HG02759 (cell line): ENCODE data around the gene AP2M1.
"Not testable (repeated sequence)": the region's sequence is repeated elsewhere in the genome, so short reads cannot be mapped to it uniquely, and the experiment has no call there.

Experiments
- ATAC-seq: cut with Tn5 transposase; IDR thresholded peaks from one replicate; pipeline ENCODE4 v1.9.1; 2021; ENCODE audit warnings: mild to moderate bottlenecking, moderate library complexity; ENCODE audit not compliant: unreplicated experiment

Gene AP2M1

DNA sequence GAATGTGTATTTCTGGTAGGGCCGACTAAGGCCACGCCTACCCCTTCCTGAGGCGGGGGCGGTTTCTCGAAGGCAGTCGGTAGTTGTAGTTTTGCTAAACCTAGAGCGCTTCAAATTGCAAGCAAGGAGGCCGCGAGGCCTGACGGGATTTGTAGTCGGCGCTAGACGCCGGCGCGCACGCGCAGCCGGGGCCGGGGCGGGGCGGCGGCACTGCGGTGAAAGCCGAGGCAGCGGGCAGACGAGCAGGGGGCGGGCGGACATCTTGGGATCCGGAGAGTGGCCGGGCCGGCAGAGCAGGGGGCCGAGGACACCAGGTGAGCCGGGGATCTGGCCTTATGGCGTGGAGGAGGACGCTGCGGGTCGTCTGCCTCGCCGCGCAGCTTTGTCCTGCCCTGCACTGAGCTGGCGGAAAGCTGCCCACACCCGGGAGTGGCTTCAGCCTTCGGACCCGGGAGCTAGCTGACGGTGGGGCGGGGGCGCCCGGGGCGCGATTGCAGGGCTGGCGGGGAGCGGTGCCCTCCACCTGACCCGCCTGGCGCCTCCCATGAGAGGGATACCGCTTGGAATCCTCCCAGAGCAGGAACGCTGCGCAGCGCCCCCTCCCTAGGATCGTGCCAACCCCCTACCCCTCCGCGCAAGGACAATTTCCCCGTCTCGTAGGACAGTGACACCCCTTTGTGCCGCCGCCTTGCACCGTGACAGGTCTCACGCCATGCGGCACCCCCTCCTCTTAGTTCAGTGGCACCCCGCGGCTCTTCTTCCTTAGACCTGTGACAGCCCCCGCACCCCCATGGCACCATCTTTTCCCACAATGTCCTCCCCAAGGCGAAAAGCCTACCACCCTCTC, at the start of gene AP2M1:
Gene AP2M1 (plus strand): TSS at position 210 of the 847 bp plus-strand sequence. CDS start 2,139 bp downstream, outside the sequence.
- peak; percentile 95 for ATAC-seq

DNA sequence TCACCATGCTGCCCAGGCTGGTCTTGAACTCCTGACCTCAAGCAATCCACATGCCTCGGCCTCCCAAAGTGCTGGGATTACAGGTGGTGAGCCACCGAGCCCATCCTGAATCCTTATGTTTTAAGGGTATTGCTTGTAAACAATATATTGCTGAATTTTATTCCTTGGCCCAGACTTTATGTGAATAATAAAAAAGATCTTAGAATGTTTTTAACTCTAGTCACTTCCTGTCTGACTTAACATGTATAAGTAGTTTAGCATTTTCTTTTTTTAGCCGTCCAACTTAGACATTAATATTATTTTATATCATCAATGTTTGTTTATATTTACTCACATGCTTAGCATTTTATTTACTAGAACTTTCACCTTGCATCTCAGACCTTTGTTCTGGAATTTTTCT, 48.6 kb upstream of the AP2M1 start:
- no peak for ATAC-seq

DNA sequence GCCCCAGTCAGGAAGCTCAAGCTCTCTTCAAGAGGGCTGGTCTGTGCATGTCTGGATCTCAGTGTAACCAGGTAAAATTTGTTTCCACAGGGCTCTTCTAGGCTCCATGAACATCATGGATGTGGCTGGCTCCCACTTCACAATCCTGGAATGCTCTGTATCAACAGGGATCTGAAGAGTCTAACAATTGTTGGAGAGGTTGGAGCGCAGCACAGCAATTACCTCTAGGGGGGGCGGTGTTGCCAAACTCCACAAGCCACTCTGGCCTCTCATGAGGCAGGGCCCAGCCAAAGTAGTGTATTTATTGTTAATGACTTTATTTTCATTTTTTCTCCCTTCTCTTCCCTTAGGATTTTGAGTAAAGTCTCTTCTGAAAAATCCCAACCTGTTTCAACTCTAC, 45.6 kb upstream of the AP2M1 start:
- ATAC-seq, result no peak

DNA sequence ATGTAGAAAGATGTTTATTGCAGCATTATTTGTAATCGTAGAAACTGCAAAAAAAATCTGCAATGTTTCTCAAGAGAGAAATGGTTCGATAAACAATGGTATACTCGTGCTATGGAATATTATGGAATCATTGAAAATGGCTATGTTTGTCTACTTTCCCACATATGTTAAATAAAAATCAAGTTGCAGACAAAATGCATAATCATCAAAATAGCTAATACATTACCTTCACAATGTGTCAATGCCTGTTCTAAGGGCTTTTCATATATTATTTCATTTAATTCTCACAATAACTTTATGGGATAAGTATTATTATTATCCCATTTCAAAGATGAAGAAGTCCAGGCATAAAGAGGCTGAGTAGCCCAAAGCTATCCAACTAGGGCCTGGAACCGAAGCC, 41.7 kb upstream of the AP2M1 start:
- no peak for ATAC-seq

DNA sequence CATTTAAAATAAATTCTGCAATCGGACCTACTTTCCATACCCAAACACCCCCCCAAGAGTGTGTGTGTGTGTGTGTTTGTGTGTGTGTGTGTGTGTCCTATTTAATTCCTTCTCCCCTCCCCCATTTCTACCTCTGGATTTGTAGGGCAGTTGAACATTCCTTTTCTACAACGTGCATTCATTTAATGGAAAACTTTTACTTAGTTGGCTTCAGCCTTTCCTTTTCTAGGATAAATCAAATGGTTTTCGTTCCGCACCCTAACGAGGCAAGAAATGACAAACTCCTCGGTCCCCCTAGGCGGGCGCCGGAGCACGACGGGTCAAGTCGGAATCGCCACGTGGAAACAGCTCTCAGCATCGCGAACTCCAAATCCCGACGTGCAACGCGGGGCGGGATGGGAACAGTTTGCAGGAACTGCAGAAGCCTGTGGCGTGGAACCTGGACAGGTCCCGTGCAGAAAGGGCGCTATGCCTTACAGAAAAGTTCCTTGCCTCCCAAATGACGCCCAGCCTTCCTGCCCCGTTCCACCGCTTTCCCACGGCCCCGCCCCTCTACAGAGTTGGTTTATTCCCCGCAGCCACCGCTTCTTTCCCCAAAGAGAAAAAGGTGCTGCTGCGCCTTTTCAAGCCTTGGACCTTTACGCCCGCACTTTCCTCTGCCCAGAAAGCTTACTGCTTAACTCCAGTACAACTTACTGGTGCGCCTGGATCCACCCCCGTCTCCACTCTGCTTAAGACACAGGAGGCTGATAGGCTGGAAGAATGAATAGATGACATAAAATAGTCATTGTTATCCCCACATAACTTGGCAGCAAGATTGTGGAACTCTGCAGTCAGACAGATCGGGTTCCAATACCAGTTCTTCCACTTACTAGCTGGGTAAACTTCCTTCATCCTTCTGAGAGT, 40.6 kb upstream of the AP2M1 start:
- ATAC-seq, result no peak

GRCh38 chr3:184134746-184135148, 39.9 kb upstream of the AP2M1 start:
- ATAC-seq, result peak; percentile 13

DNA sequence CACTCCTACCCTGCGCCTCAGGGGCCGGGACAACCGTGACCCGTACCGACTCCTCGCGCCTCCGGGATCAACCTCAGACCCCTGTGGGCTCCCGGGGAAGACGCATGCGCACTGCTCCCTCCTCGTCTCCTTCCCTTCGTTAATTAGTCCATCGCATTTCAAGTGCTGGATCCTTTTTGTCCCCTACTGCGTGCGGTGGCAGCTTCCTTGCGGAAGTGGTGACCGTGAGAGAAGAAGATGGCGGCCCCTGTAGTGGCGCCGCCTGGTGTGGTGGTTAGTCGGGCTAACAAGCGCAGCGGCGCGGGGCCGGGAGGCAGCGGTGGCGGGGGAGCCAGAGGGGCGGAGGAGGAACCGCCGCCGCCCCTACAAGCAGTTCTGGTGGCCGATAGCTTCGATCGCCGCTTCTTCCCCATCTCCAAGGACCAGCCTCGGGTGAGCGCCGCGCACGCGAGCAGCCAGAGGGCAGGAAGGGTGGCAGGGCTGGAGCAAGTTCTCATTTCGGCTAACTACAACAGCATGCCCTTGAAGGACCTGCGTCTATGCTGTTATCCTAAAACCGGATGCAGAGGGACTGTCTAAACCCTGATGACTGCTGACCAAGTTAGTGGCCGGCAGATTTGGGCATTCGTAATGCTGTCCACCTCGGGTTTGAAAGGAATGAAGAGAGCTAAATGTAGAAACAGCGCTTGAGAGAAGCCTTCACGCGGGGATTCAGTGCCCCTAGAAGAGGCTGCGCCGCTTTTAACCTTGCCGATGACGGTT, 39.3 kb upstream of the AP2M1 start, which contains the start of gene EIF2B5:
Gene EIF2B5 (plus strand): TSS at position 210 of the 762 bp plus-strand sequence. CDS start 28 bp downstream, at position 238.
- ATAC-seq, result peak; percentile 93

GRCh38 chr3:184135911-184136260, 38.8 kb upstream of the AP2M1 start:
- no peak for ATAC-seq

GRCh38 chr3:184140436-184140835, 34.2 kb upstream of the AP2M1 start:
- ATAC-seq, result no peak

- ATAC-seq, result no peak
Observed at GRCh38 chr3:184142199-184142598, 32.5 kb upstream of the AP2M1 start.

- no peak for ATAC-seq
Observed at GRCh38 chr3:184143327-184143726, 31.3 kb upstream of the AP2M1 start.

DNA sequence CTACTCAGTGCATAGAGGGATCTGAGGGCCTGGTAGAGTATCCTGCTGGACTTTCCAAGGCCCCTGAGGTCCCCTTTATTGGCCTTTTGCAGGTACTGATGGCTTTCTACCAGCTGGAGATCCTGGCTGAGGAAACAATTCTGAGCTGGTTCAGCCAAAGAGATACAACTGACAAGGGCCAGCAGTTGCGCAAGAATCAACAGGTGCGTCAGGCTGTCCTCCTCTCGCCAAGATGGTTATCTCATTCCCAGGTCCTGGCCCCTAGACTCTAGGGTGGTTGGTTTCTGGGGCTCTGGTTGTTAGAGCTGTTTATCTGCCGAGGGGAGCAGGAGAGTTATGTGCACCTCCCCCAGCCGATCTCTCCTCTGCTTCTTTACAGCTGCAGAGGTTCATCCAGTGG, 30.1 kb upstream of the AP2M1 start:
- ATAC-seq, result no peak

DNA sequence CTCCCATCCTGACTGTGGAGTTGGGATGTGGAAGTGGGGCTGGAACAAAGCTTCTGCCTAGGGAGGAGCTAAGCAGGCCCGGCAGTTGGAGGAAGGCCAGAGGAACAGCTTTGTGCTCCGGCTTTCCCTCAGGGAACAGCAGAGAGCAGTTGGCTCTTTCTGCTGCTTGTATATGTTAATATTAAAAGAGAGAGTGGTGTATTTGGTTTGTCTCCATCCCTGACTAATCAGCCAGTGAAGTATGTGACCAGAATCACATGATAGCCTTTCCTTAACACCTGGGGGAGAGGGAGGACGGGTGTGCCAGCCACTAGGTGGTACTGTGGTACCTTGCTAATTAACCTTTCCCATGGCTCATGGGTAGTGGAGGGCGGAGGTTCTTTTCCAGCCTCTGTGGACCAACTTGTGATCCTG, 29.5 kb upstream of the AP2M1 start:
- no peak for ATAC-seq

- no peak for ATAC-seq
Observed at GRCh38 chr3:184145751-184146270, 28.8 kb upstream of the AP2M1 start.

GRCh38 chr3:184148076-184148475, 26.6 kb upstream of the AP2M1 start:
- no peak for ATAC-seq

DNA sequence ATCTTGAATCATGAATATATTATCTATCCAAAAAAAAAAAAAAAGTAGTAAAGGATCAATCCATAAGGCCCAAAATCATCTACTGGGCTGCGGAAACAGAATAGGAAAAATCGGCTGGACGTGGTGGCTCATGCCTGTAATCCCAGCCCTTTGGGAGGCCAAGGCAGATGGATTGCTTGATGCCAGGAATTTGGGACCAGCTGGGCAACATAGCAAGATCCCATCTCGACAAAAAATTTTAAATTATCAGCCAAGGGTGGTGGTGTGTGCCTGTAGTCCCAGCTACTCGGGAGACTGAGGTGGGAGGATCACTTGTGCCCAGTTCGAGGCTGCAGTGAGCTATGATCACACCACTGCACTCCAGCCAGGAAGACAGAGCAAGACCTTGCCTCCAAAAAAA, 25.5 kb upstream of the AP2M1 start:
- ATAC-seq, result no peak

DNA sequence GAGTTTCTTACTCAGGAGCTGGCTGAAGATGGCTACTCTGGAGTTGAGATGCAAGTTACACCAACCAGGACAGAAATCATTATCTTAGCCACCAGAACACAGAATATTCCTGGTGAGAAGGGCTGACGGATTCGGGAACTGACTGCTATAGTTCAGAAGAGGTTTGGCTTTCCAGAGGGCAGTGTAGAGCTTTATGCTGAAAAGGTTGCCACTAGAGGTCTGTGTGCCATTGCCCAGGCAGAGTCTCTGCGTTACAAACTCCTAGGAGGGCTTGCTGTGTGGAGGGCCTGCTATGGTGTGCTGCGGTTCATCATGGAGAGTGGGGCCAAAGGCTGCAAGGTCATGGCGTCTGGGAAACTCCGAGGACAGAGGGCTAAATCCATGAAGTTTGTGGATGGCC, 24.9 kb upstream of the AP2M1 start:
- ATAC-seq, result not testable (repeated sequence)

GRCh38 chr3:184154885-184155643, 19.6 kb upstream of the AP2M1 start, which contains the start of gene DVL3:
TSS of gene DVL3 (plus strand) at chr3:184155377. CDS start at chr3:184155636, 259 bp downstream.
- ATAC-seq, result peak; percentile 87

DNA sequence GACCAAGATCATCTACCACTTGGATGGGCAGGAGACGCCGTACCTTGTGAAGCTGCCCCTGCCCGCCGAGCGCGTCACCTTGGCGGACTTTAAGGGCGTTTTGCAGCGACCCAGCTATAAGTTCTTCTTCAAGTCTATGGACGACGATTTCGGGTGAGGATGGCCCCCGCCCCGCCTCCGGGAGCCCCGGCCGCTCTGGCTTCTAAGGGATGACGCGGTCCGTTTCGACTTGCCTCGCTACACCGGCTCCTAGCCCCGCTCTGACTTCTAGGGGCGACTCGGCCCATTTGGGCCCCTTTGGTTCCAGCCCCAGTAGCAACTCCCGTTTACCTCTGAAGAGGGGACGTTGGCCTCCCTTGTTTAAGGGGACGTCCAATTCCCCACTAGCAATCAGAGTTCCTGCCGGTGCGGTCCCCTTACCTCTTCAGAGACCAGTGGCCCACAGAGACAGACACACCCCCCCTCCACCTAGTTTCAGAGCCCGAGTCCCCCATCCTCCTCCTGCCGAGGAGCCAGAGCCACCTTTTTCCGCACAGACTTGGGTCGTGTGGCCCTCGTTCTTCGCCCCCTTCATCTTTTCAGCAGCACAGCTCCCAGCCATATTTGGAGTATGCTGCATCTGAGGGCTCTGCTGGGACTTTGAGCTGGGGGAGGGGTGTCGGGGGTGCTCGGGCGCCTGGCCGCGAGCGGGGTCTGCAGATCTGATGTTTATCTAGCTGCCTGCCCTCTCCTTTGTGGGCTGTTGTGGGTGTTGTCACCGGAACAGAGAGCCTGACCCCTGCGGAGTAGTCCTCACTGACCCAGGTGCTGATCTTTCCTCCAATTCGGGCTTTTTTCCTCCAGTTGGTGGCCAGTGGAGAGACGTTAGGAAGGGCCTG, 18.8 kb upstream of the AP2M1 start:
- peak; percentile 32 for ATAC-seq
